Activated CD4-positive, CD25-positive, alpha-beta regulatory T cell treated with anti-CD3 and anti-CD28 coated beads, Interleukin-2, amount 50 U/mL, for 24 hours (primary cell): Measurements from ENCODE around the gene TPTE2.
"Not testable (repeated sequence)": the region's sequence is repeated elsewhere in the genome, so short reads cannot be mapped to it uniquely, and the experiment has no call there.

Source experiments
- ATAC-seq, 2 donors: fragments of 150-1000 bp; cut with Tn5 transposase; one replicate each; pipeline ENCODE4 v1.10.0; 2021; ENCODE audit warnings: mild to moderate bottlenecking in 1 of 2, moderate library complexity in 1 of 2

Gene TPTE2

DNA sequence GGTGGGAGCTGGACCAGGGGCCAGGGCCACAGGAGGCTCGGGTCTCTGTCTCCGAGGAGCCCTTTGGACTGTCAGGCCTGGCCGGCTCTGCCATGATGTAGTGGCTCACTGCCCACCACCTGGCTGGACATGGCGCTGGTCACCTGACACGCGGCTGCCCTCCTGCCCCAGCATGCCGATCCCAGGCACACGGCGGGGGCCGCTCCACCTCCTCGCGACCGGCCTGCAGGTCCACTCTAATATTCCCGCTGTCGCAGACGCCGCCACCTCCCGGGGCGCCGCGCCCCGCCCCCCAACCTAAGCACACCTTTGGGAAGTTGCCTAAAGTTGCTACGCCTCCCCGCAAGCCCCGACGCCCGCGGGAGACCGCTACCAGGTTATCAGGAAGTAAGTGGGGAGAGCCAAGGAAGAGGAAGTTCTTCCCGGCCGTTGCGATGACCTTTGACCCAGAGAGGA lies at the start of gene TPTE2:
TSS of gene TPTE2 (minus strand) at position 406 of the 456 bp plus-strand sequence. CDS start 58,298 bp downstream, outside the sequence.
- not testable (repeated sequence) for ATAC-seq

DNA sequence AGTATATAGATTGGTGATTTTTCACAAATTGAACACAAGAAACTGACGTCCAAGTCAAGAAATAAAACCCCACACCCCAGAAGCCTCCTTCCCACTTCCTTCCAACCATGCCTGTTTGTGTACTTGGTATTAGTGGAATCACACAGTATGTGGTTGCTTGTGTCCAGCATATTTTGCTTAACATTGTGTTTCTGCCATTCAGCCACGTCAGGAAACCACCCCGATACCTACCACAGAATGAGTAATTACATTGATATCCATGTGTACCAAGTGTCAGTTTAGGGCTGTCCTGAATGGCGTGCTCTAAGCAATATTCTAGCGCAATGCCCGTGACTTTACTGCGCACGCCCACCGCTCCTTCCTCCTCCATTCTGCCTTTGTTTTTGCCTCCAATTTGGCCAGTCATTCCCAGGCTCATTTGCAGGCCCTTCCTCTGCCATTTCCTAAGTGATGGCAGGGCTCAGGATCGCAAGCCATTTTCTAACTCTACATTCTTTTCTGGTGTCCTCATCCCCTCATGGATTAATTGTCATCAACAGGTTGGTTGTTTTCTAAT lies 46.3 kb upstream of the TPTE2 start:
- ATAC-seq, result no peak

DNA sequence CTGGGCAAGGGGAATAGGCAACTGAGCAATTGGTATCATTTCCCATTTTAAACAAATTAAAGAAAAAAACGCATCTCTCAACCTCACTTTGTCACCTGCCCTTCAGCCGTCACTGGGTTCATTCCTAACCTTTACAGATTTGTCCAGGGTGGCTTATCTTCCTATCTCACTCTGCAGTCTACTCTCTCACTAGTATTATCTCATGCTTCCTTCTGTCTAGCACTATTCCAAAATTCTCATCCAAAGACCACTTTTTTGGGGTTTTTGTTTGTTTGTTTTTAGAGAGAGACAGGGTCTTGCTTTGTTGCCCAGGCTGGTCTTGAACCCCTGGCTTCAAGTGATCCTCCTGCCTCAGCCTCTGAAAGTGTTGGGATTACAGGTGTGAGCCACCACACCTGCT lies 45.4 kb upstream of the TPTE2 start:
- ATAC-seq, result no peak

DNA sequence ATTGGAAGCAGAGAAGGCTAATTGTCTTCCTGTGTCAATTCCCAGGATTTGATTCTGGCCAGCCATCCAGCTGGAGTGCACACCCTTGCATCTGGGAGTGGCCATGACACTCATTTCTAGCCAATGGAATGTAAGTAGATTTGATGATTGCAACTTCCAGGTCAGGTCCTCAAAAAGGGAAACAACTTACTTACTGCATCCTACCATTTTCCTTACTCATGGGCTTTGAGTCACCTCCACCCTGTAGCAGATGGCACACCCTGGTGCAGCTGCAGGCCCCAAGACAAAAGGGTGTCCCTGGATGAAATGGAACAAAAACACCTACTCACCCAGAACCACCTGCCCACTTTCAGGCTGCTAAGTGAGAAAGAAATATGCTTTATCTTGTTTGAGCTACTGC lies 44.8 kb upstream of the TPTE2 start:
- no peak for ATAC-seq

DNA sequence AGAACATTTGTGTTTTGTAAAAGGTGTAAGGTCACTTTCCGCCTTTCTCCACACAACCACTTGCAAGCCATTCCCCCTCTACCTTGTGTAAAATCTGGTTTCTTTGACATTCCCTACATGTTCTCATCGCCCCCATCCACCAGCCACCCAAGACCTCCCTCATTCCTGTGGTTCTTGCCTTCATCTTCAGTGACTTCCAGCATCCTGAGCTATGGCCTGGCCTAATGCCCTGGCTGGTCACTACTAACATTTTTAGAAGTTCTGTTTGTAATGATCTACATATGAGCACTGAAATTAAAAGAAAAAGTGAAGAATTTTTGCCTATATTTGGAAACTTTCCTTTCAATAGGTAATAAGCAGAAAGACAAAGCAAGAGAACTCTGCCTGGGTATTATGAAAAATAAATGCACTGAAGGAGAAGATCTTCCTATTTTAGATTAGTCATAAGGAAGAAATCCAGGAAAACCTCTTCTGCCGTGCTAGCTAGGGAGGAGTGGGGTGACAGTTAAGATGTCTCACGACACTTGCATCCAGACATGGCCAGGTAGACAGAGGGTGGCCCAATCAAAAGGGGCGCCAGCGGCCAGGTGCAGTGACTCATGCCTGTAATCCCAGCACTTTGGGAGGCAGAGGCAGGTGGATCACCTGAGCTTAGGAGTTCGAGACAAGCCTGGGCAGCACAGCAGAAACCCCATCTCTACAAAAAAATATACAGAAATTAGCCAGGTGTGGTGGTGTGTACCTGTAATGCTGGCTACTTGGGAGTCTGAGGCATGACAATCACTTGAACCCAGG lies 44.0 kb upstream of the TPTE2 start:
- ATAC-seq, result no peak

DNA sequence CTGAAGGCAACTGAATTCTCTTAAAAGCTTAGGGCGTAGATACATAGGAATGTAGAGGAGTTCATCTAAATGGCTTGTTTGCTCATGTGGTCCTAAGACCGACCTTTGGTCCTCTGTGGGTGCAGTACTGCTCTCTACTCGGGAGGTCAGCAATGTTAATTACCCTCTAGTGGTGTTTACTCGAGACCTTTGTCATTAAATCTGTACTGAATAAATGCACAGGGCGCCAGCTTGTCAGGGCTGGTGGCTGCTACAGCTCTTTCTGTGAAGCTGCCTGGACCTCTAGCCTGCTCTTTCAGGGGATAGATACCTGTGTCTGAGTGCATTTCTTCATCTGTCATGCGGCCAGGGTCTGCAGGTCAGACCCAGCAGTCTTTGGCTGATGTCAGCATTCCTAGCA lies 43.0 kb upstream of the TPTE2 start:
- ATAC-seq, result no peak

DNA sequence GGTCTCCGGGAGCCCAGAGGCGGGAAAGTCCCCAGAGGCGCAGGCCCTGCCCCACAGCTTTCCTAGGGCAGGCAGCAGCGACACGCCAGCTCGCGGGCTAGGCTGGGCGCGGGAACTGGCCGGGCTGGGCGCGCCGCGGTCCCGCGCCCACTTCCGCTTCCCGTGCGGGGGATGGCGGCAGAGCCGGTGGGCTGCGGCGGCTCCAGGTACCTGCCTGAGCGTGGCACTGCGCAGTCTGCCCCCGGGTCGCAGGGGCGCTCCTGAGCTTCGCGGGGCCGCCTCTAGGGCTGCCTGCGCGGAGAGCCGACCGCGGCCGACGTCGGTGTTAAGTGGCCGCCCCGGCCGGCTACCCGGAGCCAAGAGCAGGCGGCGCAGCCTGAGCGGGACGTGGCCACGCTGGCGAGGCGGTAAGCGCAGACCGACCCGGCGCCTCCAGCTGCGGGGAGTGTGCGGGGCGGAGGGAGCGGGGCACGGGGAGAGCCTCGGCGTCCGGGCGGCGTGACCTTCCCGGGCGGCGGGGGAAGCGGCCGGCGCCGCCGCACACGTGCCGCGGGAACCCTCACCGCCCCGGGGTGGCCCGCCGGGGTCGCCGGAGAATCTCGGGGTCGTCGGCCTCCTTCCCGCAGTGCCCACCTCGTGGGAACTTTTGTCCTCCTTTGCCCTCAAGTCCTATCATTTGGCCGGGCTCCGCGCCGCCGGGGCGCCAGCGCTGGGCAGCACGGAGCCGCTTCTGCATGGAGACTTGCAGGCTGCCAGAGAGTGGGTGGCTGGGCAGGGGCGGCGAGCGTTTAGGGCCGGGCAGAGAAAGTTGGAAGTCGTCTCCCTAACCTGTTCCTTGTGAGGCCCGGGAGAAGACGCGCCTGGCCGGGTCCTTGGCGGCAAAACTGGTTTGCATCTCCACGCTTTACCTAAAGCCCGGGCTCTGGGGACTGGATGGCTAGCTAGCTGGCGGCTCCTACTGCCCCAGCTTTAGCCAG lies 40.7 kb upstream of the TPTE2 start:
- ATAC-seq, result peak; percentile 81 to 87

DNA sequence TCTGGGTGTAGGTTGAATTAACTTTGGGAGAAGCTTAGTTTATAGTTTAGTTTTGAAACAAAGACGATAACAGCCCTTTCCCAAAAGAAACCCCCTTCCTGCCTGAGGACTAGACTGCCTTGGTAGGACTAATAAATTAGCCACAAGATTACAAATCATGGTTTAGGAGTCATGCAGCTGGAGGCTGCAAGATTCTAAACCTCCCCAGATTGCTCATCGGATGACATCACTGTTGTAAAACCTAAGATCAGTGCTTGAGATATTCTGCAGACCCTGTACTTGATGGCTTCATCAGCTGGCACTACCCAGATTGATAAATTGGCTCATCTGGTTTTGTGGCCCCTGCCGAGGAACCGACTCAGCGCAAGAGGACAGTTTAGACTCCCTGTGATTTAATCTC lies 36.2 kb upstream of the TPTE2 start:
- ATAC-seq, result no peak

DNA sequence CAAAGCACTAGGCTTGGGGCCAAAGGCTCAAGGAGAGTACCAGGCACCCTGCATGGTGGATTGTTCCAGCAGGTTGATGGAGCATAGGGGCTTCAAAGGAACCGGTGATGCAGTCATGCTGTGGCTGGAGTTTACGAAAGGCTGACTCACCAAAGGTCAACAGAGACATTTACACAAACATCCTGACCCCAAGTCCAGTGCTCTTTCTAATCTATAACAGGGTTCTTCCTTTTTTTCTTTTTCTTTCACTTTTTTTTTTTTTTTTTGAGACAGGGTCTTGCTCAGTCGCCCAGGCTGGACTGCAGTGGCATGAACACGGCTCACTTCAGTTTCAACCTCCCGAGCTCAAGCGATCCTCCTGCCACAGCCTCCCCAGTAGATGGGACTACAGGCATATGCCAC lies 35.6 kb upstream of the TPTE2 start:
- ATAC-seq, result no peak

DNA sequence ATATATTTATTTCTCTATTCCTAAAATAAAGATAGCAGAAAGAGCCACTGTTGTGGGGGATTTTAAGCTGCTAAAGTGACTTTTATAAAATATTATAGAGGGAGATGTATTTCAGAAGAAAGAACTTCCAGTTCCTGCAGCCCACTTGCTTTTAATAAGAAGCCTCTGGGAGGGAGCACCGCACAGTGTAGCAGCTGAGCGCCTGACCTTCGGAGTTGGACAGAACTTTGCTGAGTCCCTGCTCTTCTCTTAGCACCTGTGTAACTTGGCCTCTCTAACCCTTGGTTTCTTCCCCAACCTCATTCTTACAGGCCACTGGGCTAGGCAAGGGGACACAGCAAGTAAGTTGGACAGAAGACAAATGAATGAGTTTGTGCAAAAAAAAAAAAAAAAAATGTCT lies 34.8 kb upstream of the TPTE2 start:
- no peak for ATAC-seq

DNA sequence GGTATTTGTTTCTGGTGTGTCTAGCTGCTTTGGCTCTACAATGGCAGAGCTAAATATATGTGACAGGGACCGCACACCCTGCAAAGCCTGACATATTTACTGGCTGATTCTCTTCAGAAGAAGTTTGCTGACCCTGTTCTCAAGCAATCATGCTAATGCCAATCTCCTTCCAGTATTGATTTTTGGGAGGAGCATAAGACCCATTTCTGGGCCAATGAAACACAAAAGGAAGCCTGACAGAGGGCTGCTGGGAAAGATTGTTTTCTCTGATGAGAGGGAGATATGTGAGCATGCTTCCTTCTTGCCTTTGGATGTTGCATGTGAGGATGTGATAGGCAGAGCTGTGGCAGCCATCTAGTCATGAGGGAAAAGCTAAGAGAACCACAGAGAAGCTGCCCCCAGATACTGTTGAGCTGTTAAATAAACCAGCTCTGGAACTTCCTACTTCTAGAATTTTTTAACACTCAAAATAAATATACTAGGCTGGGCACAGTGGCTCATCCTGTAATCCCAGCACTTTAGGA lies 31.4 kb upstream of the TPTE2 start:
- ATAC-seq, result no peak

DNA sequence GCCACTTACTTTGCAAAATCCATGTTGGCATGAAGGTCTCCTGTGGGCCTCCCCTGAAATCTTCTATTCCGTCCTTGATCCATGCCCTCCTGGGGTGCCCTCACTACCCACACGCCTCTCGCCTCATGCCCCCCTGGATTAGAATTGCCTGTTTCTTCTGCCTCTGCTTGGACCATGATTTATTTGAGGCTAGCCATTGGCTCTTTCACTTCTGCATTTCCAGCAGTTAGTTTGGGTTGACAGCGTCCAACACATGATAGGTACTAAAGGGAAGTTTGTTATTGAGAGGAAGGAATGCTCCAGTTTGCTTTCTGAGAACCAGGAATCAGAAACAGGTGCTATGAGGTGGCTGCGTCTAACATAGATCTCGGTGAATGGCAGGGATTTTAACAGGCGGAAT lies 30.5 kb upstream of the TPTE2 start:
- no peak for ATAC-seq

DNA sequence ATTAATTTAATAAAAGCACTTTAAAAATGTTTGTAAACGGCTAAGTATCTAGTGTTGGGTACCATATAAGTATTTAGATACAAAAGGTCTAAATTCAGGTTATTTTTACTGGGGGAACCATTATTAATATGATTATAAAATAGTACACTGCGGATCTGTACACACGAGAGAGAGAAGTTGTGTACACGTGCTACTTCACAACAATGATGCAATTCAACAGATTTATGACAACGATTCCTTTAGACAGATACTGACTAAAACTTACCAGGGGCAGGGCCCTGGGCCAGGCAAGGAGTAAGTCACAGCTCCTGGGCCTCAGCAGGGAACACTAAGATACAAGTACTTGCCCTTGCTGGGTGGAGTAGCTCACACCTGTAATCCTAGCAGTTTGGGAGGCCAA lies 29.1 kb upstream of the TPTE2 start:
- no peak for ATAC-seq

DNA sequence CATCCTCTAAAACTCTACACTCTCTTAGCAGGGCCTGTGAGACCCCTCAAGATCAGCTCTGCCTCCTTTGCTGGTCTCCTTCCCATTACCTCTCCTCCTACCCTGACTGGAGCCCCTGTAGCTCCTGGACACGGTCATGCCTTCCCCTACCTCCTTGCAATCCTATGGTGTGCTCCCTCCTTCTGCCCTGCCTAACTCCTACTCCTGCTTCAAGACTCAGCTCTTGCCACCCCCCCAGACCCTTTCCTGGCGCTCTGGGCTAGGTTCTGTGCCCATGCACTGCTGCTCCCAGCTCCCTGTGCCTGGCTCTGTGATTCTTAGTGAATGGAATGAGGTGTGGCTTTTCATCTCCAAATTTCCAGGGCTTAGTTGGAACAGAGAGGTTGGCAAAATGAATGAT lies 28.0 kb upstream of the TPTE2 start:
- no peak for ATAC-seq

DNA sequence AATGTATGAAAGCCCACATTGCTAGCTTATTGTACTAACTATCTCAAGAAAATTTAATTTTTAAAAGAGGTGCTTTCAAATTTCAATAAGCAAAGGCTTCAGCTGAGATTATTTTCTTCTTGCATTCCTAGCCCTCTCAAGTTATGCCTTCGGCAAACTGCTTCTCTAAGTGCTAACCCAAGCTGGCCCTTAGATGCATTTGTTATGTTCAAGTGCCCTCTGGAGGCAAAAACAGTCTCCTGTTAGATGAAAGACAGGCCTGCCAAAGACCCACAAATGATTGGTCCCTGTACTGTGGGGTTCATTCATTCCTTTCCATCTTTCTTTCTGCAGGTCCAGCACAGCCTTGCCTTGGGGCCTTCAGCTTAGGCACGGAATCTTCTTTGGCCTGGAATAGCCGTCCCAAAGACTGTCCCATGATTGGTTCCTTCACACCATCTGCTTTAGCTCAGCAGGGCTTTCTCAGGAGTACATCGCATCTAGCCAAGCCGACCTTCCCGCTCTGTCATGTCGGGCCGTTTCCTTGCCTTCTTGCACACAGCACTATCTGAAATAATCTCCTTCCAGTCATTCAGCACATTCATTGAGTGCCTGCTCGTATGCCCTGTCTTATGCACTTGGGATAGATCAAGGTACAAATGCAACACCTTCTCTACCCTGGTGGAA lies 26.4 kb upstream of the TPTE2 start:
- peak; percentile 51 to 55 for ATAC-seq

DNA sequence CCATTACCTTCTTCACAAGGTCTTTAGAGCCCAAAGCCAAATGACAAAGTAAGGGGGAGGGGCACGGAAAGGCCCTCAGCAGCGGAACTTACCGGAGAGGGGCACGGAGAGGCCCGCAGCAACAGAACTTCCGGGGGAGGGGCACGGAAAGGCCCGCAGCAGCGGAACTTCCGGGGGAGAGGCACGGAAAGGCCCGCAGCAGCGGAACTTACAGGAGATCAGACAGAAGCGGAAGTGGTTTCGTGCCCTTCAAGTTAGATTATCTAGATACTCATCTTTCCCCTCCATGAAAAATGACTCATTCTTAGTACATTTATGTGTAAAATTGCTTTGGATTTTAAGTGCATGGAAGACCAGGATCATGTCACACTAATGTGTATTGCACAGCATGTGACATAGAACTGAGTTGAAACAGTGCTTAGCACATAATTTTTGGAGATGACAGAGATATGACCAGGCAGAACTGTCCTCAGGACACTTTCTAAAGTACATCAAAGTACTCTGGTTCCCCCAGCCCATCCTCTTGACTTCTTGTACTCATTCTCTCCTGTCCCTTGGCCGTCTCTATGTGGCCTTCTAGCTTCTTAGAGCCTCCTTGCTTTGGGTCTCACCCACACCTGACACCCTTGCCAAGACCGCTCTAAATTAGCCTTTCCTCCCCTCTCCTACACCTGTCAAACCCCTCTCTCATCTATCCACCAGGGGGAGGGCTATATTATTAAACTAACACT lies 25.7 kb upstream of the TPTE2 start:
- ATAC-seq, result peak; percentile 88 to 90

DNA sequence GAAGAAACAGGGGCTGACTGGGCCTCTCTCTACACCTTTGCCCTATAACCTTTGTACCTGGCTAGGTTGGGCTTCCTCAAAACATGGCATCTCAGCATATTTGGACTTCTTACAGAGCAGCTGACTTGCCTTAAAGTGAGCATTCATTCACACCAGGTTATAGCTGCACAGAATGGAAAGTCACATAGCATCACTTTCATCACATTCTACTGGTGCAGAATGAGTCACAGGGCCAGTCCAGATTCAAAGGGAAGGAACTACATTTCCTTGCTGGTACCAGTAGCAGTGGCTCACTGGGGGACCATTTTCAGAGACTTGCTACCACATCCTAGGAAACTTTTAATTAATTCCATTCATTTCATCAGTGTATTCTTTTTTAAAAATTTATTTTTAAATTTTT lies 20.3 kb upstream of the TPTE2 start:
- no peak for ATAC-seq

DNA sequence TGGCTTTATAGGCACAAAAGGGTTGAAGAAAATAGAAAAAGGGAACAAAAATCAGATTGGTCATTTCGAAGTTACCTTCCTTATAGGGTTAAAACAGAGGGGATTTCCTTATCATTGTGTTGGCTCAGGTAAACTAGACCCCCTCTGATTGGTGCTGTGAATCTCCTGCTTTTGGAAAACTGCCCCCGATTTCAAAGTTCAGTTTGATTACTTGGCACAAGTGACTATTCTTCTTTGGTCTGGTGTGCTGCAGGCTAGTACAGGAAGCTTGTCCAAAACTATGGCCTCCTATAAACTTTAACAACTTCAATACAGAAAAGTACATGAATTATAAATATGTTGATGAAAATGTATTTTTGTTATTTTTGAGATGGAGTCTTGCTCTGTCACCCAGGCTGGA lies 13.9 kb upstream of the TPTE2 start:
- no peak for ATAC-seq

DNA sequence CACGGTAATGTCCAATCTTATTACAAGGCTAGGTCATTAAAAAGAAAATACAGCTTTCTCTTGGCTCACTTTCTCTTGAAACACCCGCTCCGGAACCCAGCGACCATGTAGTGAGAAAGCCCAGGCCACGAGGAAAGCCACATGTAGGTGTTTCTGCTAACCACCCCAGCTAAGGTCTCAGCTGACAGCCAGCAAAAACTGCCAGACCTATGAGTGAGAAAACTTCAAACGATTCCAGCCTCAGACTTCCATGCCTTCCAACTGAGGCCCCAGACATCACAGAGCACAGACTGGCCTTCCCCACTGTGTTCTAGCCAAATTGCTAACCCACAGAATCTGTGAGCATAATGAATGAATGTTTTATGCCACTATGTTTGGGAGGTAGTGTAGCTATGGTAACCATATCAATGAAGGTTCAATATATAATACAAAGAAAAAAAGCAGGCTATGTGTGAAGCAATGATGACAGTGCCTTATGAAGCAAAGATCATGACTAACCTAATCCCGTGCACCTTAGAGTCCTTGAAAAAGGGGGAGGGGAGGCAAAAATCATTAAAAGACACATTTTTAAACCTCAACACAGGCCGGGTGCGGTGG lies 11.9 kb upstream of the TPTE2 start:
- ATAC-seq, result no peak

DNA sequence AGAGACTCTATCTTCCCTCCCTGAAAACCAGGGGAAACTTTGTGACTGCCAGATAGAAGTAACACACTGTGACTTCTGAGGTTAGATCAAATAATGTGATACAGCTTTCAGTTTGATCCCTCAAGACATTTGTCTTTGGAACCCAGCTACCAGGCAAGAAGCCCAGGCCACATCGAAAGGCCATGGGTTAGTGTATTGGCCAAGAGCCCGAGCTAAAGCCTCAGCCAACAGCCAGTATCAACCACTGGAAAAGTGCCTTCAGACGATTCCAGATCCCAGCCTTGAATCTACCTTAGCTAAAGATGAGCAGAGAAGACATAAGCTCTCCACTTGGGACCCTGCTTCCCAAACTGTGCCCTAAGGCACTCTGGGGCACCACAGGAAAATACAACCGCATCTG lies 10.9 kb upstream of the TPTE2 start:
- no peak for ATAC-seq

DNA sequence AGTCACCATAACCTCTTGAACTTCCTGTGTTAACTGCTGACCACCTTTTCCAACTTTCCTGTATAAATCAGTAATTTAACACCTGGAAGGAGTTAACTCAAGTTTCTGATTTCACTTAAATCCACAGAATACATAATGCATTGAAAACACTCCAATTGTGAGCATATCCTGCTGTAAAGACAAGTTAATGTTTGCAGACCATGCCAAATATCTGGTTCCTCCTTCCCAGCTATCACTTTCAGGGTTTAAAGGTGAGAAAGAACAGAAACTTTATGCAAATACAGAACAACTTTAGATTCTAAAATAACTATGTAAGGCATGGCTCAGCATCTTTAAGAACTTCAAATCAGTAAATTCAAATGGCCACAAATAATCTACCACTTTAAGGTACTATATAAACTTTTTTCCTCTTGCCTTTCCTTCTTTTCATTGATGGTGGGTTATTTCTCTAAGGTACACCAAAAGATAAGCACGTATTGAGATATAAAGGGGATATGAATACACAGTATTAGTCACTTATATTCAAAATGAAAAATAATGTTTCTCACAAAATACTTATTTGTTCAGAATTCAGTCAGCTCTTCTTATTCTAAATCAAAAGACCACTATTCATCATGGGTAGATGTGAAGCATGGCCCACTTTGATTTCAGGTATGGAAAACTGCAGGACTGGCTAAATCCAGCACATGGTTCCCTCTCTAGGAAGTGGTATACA lies 6.6 kb upstream of the TPTE2 start:
- no peak for ATAC-seq
